Measurements from ENCODE around the gene NTM.
"Not testable (repeated sequence)": the region's sequence is repeated elsewhere in the genome, so short reads cannot be mapped to it uniquely, and the experiment has no call there.

NTM gene

DNA sequence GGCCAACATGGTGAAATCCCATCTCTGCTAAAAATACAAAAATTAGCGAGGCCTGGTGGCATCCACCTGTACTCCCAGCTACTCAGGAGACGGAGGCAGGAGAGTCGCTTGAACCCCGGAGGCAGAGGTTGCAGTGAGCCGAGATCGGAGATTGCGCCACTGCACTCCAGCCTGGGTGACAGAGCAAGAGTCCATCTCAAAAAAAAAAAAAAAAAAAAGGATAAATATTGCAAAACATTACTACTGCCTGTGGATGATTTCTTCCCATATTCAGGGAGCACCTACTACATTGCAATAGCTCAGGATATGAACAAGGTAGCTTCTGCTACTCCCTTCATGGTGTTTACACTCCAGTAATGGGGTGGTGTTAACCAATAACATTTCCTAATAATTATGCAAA is 980.6 kb downstream of the NTM start:
- no peak for DNase-seq

DNA sequence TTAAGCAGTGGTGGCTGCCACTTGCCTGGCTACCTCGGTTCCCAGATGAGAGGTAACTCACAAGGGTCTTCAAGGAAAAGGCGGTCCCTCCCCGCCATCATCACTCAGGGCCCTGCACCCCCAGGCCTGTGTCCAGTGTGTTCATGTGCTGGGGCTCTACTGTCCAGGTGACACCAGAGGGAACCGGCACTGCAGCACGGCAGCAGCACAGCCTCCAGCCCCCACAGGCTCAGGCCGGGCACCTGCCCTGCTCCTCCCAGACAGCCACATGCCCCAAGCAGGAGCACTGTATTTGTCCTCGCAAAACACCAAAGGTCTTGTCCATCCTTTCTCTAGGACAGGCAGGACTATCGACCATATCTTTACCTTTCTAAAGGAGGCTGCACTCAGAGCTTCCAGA is 982.1 kb downstream of the NTM start:
- DNase-seq = no peak

DNA sequence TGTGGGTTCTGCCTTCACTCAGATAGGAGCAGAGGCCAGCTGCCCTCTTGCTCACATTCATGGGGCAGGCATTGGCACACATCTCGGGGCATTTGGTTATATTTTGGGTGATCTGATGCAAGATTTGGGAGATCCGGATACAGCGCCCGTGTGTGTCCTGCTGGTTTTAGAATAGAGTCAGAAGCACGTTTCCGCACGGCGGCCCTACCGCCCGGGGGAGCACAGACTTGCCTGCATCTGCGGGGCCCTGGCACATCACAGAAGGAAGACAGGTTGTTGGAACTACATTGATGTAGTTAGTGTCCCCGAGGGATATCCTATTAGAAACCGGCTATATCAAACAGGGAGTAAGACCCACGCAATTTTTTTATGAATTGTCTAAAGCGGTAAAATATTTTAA is 982.8 kb downstream of the NTM start:
- no peak for DNase-seq

DNA sequence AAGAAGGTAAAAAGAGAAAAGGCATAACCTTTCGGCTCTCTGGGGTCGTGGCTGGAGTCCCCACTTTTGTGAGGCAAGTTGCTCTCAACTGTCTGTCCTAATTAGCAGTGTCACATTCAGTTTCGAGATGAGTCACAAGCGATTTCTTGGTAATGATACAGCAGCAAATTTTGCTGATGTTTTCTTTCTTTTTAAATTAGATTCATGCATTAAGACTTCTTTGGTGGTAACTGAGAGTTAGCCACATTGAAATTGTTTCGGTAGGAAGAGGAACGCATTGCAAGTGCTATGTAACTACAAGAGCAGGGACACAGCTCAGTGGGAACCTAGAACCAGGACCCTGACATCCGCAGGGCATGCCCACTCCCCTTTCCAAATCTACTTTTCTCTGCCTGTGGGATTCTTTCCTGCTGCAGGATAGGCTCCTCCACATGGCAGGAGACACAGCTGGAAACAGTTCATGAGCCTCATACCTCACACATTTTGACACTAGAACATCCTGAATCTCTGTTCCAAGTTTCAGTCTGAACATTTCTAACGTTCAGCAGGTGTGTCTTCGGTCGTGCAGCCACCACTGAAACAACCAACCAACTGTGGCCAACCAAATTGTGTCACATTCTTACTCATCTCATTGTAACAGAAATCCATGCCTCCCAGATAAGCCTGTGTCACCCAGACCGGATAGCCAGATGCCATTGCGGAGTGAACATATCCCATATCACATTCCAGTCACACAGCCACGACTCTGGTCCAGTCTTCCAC is 987.6 kb downstream of the NTM start:
- DNase-seq = no peak

DNA sequence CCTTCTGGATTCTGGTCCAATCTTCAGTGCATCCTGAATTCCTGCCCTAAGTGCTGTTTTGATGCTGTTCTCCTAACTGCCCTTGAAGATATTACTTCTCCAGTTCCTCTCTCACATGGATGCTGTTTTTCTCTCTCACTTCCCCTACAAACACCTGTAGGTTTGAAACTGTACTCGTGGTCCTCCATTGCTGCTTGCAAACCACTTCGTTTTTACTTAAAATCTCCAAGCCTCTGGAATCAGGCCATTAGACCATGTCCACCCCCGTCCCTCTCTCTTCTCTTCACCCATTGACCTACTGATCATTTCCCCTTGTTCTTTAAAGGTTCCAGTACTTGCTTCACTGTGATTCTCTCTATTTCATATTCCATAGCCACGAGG is 988.1 kb downstream of the NTM start:
- no peak for DNase-seq

DNA sequence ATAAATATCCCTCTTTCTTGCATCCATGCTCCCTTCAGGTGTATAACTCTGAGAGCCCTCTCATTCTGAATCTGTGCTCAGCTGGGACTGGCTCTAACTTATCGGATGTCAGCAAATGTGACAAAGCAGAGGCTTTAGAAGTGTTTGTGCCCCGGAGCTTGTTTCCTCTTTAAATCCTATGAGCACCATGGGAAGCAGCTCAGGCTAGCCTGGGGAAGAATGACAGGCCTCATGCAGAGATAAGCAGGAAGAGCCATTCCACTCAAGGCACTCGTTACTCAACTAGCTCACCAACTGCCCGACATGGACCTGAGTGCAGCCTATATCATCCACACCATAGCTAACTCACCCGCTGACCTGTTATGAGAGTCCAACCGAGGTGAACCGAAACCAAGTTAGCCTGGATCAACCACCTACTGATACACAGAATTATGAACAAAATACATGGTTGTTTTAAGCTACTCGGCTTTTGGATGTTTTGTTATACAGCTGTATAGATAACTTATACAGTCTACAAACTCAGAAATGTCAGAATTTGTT is 990.7 kb downstream of the NTM start:
- no peak for DNase-seq

DNA sequence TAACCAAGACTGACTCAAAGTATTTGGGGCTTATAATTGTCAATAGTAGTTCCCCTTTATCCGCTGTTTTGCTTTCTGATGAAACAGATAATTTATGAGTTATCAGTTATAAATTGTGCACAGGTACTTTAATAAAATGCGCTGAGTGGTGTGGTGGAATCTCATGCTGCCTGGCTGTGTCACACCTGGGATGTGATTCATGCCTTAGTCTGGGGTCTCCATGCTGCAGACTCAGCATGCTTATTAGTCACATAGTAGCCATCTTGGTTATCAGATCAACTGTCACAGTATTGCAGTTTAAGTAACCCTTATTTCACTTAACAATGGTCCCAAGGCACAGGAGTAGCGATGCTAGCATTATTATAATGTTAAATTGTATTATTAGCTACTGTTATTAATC is 995.2 kb downstream of the NTM start:
- no peak for DNase-seq

DNA sequence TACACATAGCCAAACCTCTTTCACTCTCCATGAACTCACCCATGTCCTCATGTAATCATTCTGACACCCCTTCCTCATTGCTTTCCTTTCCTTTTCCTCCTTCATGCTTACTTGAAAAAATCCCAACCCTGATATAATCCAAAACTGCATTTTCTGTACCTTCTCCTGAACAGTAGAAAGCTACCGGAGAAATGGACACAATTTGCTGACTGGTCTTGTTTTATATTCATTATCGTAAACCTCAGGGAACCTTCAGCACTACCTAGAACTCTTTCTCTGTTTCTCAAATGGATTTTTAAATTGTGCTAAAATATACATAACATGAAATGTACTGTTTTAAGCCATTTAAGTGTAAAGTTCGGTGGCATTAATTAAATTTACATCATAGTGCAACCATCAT is 996.9 kb downstream of the NTM start:
- DNase-seq = no peak

DNA sequence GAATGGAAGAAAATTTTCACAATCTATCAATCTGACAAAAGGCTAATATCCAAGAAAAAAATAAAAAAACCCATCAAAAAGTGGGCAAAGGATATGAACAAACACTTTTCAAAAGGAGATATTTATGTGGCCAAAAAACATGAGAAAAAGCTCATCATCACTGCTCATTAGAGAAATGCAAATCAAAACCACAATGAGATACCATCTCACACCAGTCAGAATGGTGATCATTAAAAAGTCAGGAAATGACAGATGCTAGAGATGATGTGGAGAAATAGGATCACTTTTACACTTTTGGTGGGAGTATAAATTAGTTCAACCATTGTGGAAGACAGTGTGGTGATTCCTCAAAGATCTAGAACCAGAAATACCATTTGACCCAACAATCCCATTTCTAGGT is 999.7 kb downstream of the NTM start:
- not testable (repeated sequence) for DNase-seq

DNA sequence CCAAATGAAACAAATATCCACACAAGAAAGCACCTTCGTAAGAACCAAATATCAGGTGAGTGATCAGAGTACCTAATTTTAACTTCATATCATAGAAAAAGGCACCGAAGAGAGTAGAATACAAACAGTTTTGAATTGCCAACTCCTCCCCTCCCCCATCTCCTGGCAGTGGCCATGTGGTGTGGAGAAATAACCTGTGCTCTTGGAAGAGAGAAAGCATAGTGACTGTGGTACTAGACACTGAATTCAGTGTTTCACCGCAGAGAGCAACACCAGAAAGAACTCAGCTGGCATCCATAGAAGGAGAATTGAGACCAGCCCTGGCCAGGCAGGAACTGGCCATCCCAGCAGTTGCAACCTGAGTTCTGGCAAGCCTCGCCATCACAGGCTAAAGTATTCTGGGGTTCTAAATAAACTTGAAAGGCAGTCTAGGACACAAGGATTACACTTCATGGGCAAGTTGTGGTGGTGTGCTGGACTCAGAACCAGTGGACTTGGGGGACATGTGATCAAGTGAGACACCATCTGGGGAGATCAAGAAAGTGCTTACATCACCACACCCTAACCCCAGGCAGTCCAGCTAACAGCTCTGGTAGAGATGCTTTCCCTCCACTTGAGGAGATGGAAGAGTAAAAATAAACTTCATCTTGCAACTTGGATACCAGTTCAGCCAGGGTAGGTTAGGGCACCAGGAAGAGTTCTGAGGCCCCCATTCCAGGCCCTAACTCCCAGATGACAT is 1003.2 kb downstream of the NTM start:
- DNase-seq = no peak

DNA sequence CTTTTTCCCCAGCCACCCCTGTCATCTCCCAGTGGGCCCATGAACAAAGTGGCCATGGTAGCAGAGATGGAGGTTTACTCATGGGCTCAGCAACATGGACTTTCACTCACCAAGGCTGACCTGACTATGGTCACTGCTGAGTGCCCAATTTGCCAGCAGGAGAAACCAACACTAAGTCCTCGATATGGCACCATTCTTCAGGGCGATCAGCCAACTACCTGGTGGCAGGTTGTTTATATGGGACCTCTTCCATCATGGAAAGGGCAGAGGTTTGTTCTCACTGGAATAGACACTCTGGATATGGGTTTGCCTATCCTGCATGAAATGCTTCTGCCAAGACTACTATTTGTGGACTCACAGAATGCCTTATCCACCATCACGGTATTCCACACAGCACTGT is 1009.1 kb downstream of the NTM start:
- no peak for DNase-seq

Data from GF-D8 (cell line).